GM12878 (cell line): ENCODE data around the gene OTOF. TPM values are rescaled to one million over a fixed set of nuclear protein-coding genes. Genes with fewer than 3 reads are reported as not detected.

Experiments used
- ATAC-seq: fragments of 200-7000 bp; cut with Tn5 transposase; 3 replicates; pipeline ENCODE4 v1.9.1; 2020; ENCODE audit warnings: mild to moderate bottlenecking, moderate library complexity
- BruUV-seq: library from RNA; stranded (reverse); fragments of 400-500 nt; replicated peaks from 2 replicates; lab custom pipeline; 2021; lab: Mats Ljungman, UMichigan
- CTCF ChIA-PET: fragments of 300-600 bp; sonication (Branson Sonifier 250); formaldehyde crosslinking; extraction: SDS; loops from one replicate; lab custom pipeline; 2021; ENCODE audit warnings: inconsistent platforms; lab: Yijun Ruan, JAX
- POLR2A ChIA-PET: fragments of 350-600 bp; formaldehyde crosslinking; extraction: SDS; loops from one replicate; lab custom pipeline; 2021; ENCODE audit warnings: inconsistent platforms; lab: Charles Lee
- RAD21 ChIA-PET: fragments of 300-600 bp; sonication (Branson Sonifier 250); formaldehyde crosslinking; loops from one replicate; lab custom pipeline; 2023; ENCODE audit warnings: antibody characterized with exemption; ENCODE audit not compliant: unreplicated experiment; lab: Charles Lee
- SMC1A ChIA-PET: fragments of 300-600 bp; sonication (Branson Sonifier 250); formaldehyde crosslinking; loops from one replicate; lab custom pipeline; 2023; ENCODE audit not compliant: unreplicated experiment, uncharacterized antibody; lab: Charles Lee
- DNase-seq: peaks from one replicate; pipeline ENCODE4 v3.0.0-alpha.2; 2011; ENCODE audit warnings: low read depth, low spot score
- FAIRE-seq: peaks from 3 replicates; lab custom pipeline; 2011; peaks lifted over from hg19 to GRCh38; lab: Jason Lieb, UNC
- H2AFZ ChIP-seq: 2 replicates; pipeline ENCODE4 v1.6.0; 2011; ENCODE audit warnings: low read depth, low read length, control low read depth; ENCODE audit not compliant: control insufficient read depth
- H3K27ac ChIP-seq: 2 replicates; pipeline ENCODE4 v1.5.1; 2011; ENCODE audit warnings: control low read depth; ENCODE audit not compliant: control insufficient read depth, insufficient read depth
- H3K27me3 ChIP-seq, 2 experiments: replicated peaks in 1 of 2; 2 replicates each; pipeline versions ENCODE4 v1.6.0 to v1.6.1; 2011; ENCODE audit warnings: low read length in 1 of 2; ENCODE audit not compliant: control insufficient read depth in 2 of 2, insufficient read depth in 2 of 2
- H3K36me3 ChIP-seq, 2 experiments: 2 replicates each; pipeline ENCODE4 v1.5.1; 2011; ENCODE audit warnings: low read length in 1 of 2; ENCODE audit not compliant: control insufficient read depth in 2 of 2, insufficient read depth in 2 of 2
- H3K4me1 ChIP-seq: 2 replicates; pipeline ENCODE4 v1.6.1; 2011; ENCODE audit warnings: mild to moderate bottlenecking, low read length, moderate library complexity, mixed read lengths; ENCODE audit not compliant: control insufficient read depth, insufficient read depth
- H3K4me2 ChIP-seq: 2 replicates; pipeline ENCODE4 v1.6.0; 2011; ENCODE audit warnings: control low read depth; ENCODE audit not compliant: control insufficient read depth, insufficient read depth
- H3K4me3 ChIP-seq: fragments of 200-600 bp; sonication (generic); 2 replicates; pipeline ENCODE4 v1.5.1; 2016
- H3K79me2 ChIP-seq: 2 replicates; pipeline ENCODE4 v1.6.0; 2011; ENCODE audit warnings: low read length; ENCODE audit not compliant: control insufficient read depth, insufficient read depth
- H3K9ac ChIP-seq: 2 replicates; pipeline ENCODE4 v1.8.0; 2011; ENCODE audit warnings: low read length, control low read depth, mixed read lengths; ENCODE audit not compliant: control insufficient read depth, insufficient read depth
- H3K9me3 ChIP-seq: replicated peaks from 3 replicates; pipeline ENCODE4 v1.5.1; 2011; ENCODE audit warnings: mild to moderate bottlenecking, low read length; ENCODE audit not compliant: control insufficient read depth, insufficient read depth
- H4K20me1 ChIP-seq: 2 replicates; pipeline ENCODE4 v1.6.0; 2011; ENCODE audit not compliant: control insufficient read depth, insufficient read depth
- BCL3 ChIP-seq: IDR thresholded peaks from 2 replicates; pipeline ENCODE4 v1.6.1; 2011; ENCODE audit warnings: borderline replicate concordance, low read depth, mild to moderate bottlenecking, moderate library complexity, low read length; ENCODE audit not compliant: insufficient read depth, poor library complexity, severe bottlenecking
- CHD1 ChIP-seq: IDR thresholded peaks from 2 replicates; pipeline ENCODE4 v1.6.1; 2012; ENCODE audit warnings: low read depth, low read length, improper control_type of control experiment
- CHD4 ChIP-seq: fragments of 200-600 bp; sonication (generic); IDR thresholded peaks from 2 replicates; pipeline ENCODE4 v1.6.1; 2016; ENCODE audit warnings: mild to moderate bottlenecking
- EGR1 ChIP-seq, 2 experiments: IDR thresholded peaks; 1 replicate in 1 of 2; 2 replicates in 1 of 2; pipeline ENCODE4 v1.6.1; 2011 to 2012; ENCODE audit warnings: low read depth in 2 of 2, low read length in 2 of 2, borderline replicate concordance in 1 of 2, mild to moderate bottlenecking in 1 of 2, moderate library complexity in 1 of 2
- FOXK2 ChIP-seq: fragments of 450-650 bp; IDR thresholded peaks from 2 replicates; pipeline ENCODE4 v1.6.1; 2017; ENCODE audit warnings: mild to moderate bottlenecking, moderate library complexity
- GATAD2B ChIP-seq: fragments of 450-650 bp; conservative IDR thresholded peaks from 2 replicates; pipeline ENCODE4 v1.6.1; 2017; ENCODE audit warnings: low read depth, mild to moderate bottlenecking, moderate library complexity
- IKZF2 ChIP-seq, 2 experiments: fragments of 450-650 bp; IDR thresholded peaks; 2 replicates each; pipeline ENCODE4 v1.6.1; 2017; ENCODE audit warnings: mild to moderate bottlenecking in 2 of 2, moderate library complexity in 2 of 2
- MTA2 ChIP-seq: fragments of 450-650 bp; IDR thresholded peaks from 2 replicates; pipeline ENCODE4 v1.6.1; 2016; ENCODE audit warnings: low read depth, mild to moderate bottlenecking, moderate library complexity
- MXI1 ChIP-seq: fragments of 150-350 bp; IDR thresholded peaks from 2 replicates; pipeline ENCODE4 v1.6.1; 2011; ENCODE audit warnings: low read depth, mild to moderate bottlenecking, inconsistent platforms, low read length, improper control_type of control experiment
- NR2F1 ChIP-seq: fragments of 450-650 bp; conservative IDR thresholded peaks from 2 replicates; pipeline ENCODE4 v1.6.1; 2017; ENCODE audit warnings: mild to moderate bottlenecking
- PML ChIP-seq: IDR thresholded peaks from 2 replicates; pipeline ENCODE4 v1.6.1; 2012; ENCODE audit warnings: low read length, inconsistent platforms
- RFX5 ChIP-seq: IDR thresholded peaks from 2 replicates; pipeline ENCODE4 v1.6.1; 2011; ENCODE audit warnings: low read depth, low read length, improper control_type of control experiment
- SIN3A ChIP-seq: IDR thresholded peaks from 2 replicates; pipeline ENCODE4 v1.6.1; 2012; ENCODE audit warnings: low read depth, low read length, improper control_type of control experiment
- SMARCA5 ChIP-seq: fragments of 450-650 bp; IDR thresholded peaks from 2 replicates; pipeline ENCODE4 v1.6.1; 2017; ENCODE audit warnings: mild to moderate bottlenecking
- SP1 ChIP-seq: IDR thresholded peaks from one replicate; pipeline ENCODE4 v1.6.1; 2011; ENCODE audit warnings: low read depth, low read length
- SREBF2 ChIP-seq: IDR thresholded peaks from 2 replicates; pipeline ENCODE4 v1.6.1; 2012; ENCODE audit warnings: mild to moderate bottlenecking, low read length
- WRNIP1 ChIP-seq: IDR thresholded peaks from 2 replicates; pipeline ENCODE4 v1.6.1; 2011; ENCODE audit warnings: low read depth, low read length, improper control_type of control experiment, borderline replicate concordance
- ZBED1 ChIP-seq: IDR thresholded peaks from 2 replicates; pipeline ENCODE4 v1.6.1; 2016; ENCODE audit warnings: borderline replicate concordance
- WGBS: methylation state at CpG from one replicate; pipeline ENCODE4 v1.1.6; 2016; ENCODE audit warnings: low lambda C conversion rate; ENCODE audit not compliant: insufficient replicate concordance, insufficient coverage; ENCODE audit errors: missing lambda C conversion rate; 5-methylcytosine and 5-hydroxymethylcytosine counted together
- in situ Hi-C: fragments of 300-500 bp; cut with MboI; formaldehyde crosslinking; loops from 9 replicates; pipeline ENCODE4 v1.14.3; 2018; ENCODE audit warnings: mixed read lengths
- intact Hi-C: fragments of 100-400 bp; cut with micrococcal nuclease; formaldehyde crosslinking; loops from one replicate; pipeline ENCODE4 v1.14.2; 2022; ENCODE audit not compliant: unreplicated experiment
- polyA plus RNA-seq, 11 experiments: library from polyadenylated mRNA; depleted of rRNA in 4 of 11; unstranded in 6 of 11; stranded (reverse) in 5 of 11; fragments of >200 nt; fragmentation: Nextera tagmentation in 4 of 11; fragmentation: Illumina TruSeq in 1 of 11; extraction: Ambion mirVana in 4 of 11; extraction: Trizol in 1 of 11; gene quantifications; 1 replicate in 1 of 11; 2 replicates in 10 of 11; pipeline versions ENCODE4 v1.2.1 to v1.2.3, GENCODE V29; 2011 to 2016; ENCODE audit warnings: inconsistent platforms in 2 of 11, missing spikeins in 2 of 11, low read depth in 1 of 11
- total RNA-seq, 4 experiments: library from RNA; depleted of rRNA in 3 of 4; stranded (reverse); fragments of >200 nt in 3 of 4; fragmentation: Illumina TruSeq in 1 of 4; extraction: Trizol in 1 of 4; gene quantifications; 2 replicates each; pipeline versions ENCODE4 v1.2.1 to v1.2.3, GENCODE V29; 2013 to 2021
- TF ChIP-seq, protein P1 (sequence below): IDR thresholded peaks from 2 replicates; pipeline ENCODE4 v1.6.1; 2012; ENCODE audit warnings: low read length, inconsistent platforms

Gene OTOF
- total and polyA plus RNA-seq, 10 of the 15 experiments (the other 5 are each of a cell fraction or from before 2014, with no cell fraction given) = under 0.01 to 0.31 (median 0.07) TPM; not detected in 6

GRCh38 chr2:26430826-26431225 lies 47.1 kb downstream of the OTOF start:
- WGBS = 47% methylated on average over 7 of the region's 7 CpGs
- in situ Hi-C loops (no loop called here), intact Hi-C loops (no loop called here)
- Histone ChIP-seq H3K4me1 (no peaks in the 10 kb centered on the region), H3K4me3 (no peak overlapping the region), H3K36me3 (no peaks in the 10 kb centered on the region), H3K79me2 (no peaks in the 10 kb centered on the region), H2AFZ (no peak overlapping the region), H3K9ac (no peak overlapping the region), H3K27me3 (0 out of 4 replicates have a peak, but pooled peaks cover 0 to 2% of the 10 kb centered on the region in 2 experiments), H3K9me3 (no peaks in the 10 kb centered on the region), H3K27ac (no peak overlapping the region), H3K4me2 (no peak overlapping the region), H4K20me1 (no peaks in the 10 kb centered on the region)
- ChIA-PET SMC1A (interaction anchor here (0.7 kb wide), 1 partner anchor 17 kb away, joined by 3 read pairs; no protein-coding TSS in a partner anchor), CTCF (interaction anchor here (1.2 kb wide), 1 partner anchor 20 kb away, joined by 4 read pairs; no protein-coding TSS in a partner anchor), RAD21 (no interaction called here), POLR2A (no interaction called here)
- TF ChIP-seq CHD4 = no peak
- no peak for TF ChIP-seq SP1
- TF ChIP-seq MTA2 = no peak
- TF ChIP-seq RFX5 = no peak
- TF ChIP-seq, protein P1, sequence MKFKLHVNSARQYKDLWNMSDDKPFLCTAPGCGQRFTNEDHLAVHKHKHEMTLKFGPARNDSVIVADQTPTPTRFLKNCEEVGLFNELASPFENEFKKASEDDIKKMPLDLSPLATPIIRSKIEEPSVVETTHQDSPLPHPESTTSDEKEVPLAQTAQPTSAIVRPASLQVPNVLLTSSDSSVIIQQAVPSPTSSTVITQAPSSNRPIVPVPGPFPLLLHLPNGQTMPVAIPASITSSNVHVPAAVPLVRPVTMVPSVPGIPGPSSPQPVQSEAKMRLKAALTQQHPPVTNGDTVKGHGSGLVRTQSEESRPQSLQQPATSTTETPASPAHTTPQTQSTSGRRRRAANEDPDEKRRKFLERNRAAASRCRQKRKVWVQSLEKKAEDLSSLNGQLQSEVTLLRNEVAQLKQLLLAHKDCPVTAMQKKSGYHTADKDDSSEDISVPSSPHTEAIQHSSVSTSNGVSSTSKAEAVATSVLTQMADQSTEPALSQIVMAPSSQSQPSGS = no peak
- no peak for TF ChIP-seq FOXK2
- TF ChIP-seq NR2F1 = no peak
- TF ChIP-seq BCL3 = no peak
- TF ChIP-seq WRNIP1 = no peak
- no peak for TF ChIP-seq ZBED1
- TF ChIP-seq SREBF2 = no peak
- no peak for TF ChIP-seq CHD1
- TF ChIP-seq PML = no peak
- TF ChIP-seq IKZF2 (IDR thresholded peaks at IDR 0.05) = no peak
- TF ChIP-seq EGR1 (IDR thresholded peaks at IDR 0.05; ENCODE audit: borderline replicate concordance in 1 of 2, low read depth in 2 of 2, low read length in 2 of 2) = no peak
- TF ChIP-seq SMARCA5 = no peak
- no peak for TF ChIP-seq GATAD2B
- no peak for TF ChIP-seq SIN3A
- TF ChIP-seq MXI1 = no peak
- FAIRE-seq (no peak), ATAC-seq (no peak), DNase-seq (no peak)
- BruUV-seq = no TSS peak
